ENCODE data around the gene MT1E. TPM values are rescaled to one million over a fixed set of nuclear protein-coding genes. Genes with fewer than 3 reads are reported as not detected.

The MT1E gene
- total and polyA plus RNA-seq, 2 of the 13 experiments (the other 11 are each of a cell fraction or from before 2014, with no cell fraction given) = 110 to 1,072 TPM

DNA sequence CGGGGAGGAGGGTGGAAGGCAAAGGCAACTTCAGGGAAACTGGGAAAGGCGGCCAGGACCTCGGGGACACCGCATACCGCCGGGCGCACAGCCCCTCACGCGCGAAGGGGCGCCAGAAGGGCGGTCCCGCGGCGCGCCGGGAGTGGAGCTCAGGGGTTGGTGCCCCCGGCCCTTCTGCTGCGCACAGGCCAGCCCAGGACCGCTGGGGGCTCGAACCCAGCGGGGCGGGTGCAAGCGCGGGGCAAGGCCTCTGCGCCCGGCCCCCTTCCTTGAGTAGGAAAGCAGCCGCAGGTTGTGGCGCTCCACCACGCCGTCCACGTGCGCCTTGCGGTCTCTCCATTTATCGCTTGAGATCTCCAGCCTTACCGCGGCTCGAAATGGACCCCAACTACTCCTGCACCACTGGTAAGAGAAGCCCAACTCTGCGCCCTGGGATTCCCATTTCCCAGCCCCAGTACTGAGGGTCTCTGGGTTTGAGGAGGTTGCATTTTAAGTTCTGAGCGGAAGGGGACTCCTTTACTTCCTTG is 9.9 kb downstream of the MT1E start:
- WGBS (ENCODE audit: low lambda C conversion rate) = 77% methylated on average over 32 of the region's 40 CpGs
- Histone ChIP-seq H3K27me3 (ENCODE audit: control insufficient read depth in 1 of 2, insufficient read depth in 2 of 2, low read length in 2 of 2) (peaks cover 10 to 85% of the 10 kb centered on the region in 2 experiments; a peak in 4 of 5 replicates), H3K9ac (ENCODE audit: insufficient read depth, low read depth, low read length) (no peak overlapping the region), H3K9me3 (ENCODE audit: low read length) (no peaks in the 10 kb centered on the region), H3K79me2 (ENCODE audit: insufficient read depth, low read length) (no peaks in the 10 kb centered on the region), H2AFZ (ENCODE audit: low read length) (no peak overlapping the region), H3K4me2 (ENCODE audit: low read depth, low read length) (no peak overlapping the region), H3K4me1 (ENCODE audit: insufficient read depth, low read length) (peaks cover 33% of the 10 kb centered on the region), H3K36me3 (replicated peaks in 1 of 2; ENCODE audit: control insufficient read depth in 1 of 2, insufficient read depth in 2 of 2, low read length in 2 of 2) (no peaks in the 10 kb centered on the region), H4K20me1 (ENCODE audit: insufficient read depth, low read length) (no peaks in the 10 kb centered on the region), H3K4me3 (replicated peaks in 1 of 3; ENCODE audit: insufficient read depth in 1 of 3, low read depth in 2 of 3, low read length in 3 of 3) (no peak overlapping the region), H3K27ac (ENCODE audit: extremely low read length, insufficient read depth, low read length) (no peak overlapping the region)
- no peak for FAIRE-seq
- ChIA-PET POLR2A (no interaction called here), CTCF (ENCODE audit: low intra/inter-chr PET ratio, low total read pairs) (no interaction called here)
- no TSS peak for BruUV-seq (replicated peaks)
- intact Hi-C loops (cut with micrococcal nuclease; ENCODE audit: unreplicated experiment) = no loop called here
- DNase-seq (ENCODE audit: low spot score) = no peak
- TF ChIP-seq ZNF609 (CRISPR knock-in tag; IDR thresholded peaks at IDR 0.05; ENCODE audit: borderline replicate concordance) = no peak
- no peak for TF ChIP-seq NR2F1 (CRISPR knock-in tag; IDR thresholded peaks at IDR 0.05)
- no peak for TF ChIP-seq NFIB (CRISPR knock-in tag; IDR thresholded peaks at IDR 0.05; ENCODE audit: borderline replicate concordance)
- TF ChIP-seq JUNB (CRISPR knock-in tag; IDR thresholded peaks at IDR 0.05; ENCODE audit: borderline replicate concordance) = no peak
- TF ChIP-seq, protein P1, sequence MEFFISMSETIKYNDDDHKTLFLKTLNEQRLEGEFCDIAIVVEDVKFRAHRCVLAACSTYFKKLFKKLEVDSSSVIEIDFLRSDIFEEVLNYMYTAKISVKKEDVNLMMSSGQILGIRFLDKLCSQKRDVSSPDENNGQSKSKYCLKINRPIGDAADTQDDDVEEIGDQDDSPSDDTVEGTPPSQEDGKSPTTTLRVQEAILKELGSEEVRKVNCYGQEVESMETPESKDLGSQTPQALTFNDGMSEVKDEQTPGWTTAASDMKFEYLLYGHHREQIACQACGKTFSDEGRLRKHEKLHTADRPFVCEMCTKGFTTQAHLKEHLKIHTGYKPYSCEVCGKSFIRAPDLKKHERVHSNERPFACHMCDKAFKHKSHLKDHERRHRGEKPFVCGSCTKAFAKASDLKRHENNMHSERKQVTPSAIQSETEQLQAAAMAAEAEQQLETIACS (CRISPR knock-in tag; IDR thresholded peaks at IDR 0.05) = no peak
- TF ChIP-seq, protein P2, sequence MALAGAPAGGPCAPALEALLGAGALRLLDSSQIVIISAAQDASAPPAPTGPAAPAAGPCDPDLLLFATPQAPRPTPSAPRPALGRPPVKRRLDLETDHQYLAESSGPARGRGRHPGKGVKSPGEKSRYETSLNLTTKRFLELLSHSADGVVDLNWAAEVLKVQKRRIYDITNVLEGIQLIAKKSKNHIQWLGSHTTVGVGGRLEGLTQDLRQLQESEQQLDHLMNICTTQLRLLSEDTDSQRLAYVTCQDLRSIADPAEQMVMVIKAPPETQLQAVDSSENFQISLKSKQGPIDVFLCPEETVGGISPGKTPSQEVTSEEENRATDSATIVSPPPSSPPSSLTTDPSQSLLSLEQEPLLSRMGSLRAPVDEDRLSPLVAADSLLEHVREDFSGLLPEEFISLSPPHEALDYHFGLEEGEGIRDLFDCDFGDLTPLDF (CRISPR knock-in tag; IDR thresholded peaks at IDR 0.05) = no peak
- TF ChIP-seq TEAD2 (CRISPR knock-in tag; IDR thresholded peaks at IDR 0.05) = no peak
- ATAC-seq = no peak
- in situ Hi-C loops (cut with HindIII; ENCODE audit: extremely low pct_ligation_motif_present, low pct_unique_long_range_greater_than_20kb) = no loop called here

Measured in HepG2 (cell line).